Body of pancreas (tissue), 4 donors: Measurements from ENCODE around the gene NSL1.

ENCODE experiments used
- POLR2A ChIP-seq, 3 donors: fragments of 450-650 bp; IDR thresholded peaks; one replicate each; pipeline ENCODE4 v1.6.1; 2016; ENCODE audit warnings: antibody characterized with exemption in 3 of 3, mild to moderate bottlenecking in 2 of 3
- TF ChIP-seq, protein P1 (sequence below), 7 experiments: fragments of 450-650 bp in 4 of 7; fragments of 200-600 bp in 3 of 7; sonication (generic) in 3 of 7; IDR thresholded peaks; one replicate each; pipeline ENCODE4 v1.5.1; 2016 to 2019; ENCODE audit warnings: antibody characterized with exemption in 7 of 7

DNA sequence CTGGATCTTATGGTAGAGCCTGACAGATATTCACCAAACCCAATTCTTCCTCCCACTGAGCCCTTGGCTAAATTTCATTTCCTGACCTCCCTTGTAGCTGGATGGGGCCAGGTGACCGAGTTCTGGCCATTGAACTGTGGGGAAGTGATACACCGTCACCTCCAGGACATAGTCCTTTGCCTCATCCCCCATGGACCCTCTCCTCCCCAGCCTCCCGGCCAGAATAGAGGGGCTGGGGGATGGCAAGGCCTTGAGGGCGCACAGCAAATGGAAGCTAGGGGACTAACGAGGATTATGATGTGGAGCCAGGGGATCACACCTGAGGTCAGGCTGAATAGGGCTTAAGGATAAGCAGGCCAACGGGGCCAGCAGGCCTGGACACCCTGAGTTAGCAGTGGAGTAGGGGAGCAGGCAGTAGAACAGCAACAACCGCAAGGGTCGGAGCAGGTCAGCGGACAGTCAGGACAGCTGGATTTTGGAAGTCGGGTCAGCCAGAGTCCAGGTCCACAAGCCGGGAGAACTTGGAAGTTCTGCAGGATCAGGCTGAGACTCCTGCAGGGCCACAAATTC, 107.0 kb downstream of the NSL1 start:
- TF ChIP-seq, protein P1, sequence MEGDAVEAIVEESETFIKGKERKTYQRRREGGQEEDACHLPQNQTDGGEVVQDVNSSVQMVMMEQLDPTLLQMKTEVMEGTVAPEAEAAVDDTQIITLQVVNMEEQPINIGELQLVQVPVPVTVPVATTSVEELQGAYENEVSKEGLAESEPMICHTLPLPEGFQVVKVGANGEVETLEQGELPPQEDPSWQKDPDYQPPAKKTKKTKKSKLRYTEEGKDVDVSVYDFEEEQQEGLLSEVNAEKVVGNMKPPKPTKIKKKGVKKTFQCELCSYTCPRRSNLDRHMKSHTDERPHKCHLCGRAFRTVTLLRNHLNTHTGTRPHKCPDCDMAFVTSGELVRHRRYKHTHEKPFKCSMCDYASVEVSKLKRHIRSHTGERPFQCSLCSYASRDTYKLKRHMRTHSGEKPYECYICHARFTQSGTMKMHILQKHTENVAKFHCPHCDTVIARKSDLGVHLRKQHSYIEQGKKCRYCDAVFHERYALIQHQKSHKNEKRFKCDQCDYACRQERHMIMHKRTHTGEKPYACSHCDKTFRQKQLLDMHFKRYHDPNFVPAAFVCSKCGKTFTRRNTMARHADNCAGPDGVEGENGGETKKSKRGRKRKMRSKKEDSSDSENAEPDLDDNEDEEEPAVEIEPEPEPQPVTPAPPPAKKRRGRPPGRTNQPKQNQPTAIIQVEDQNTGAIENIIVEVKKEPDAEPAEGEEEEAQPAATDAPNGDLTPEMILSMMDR (IDR thresholded peaks at IDR 0.05): no peak
- no peak for TF ChIP-seq POLR2A (IDR thresholded peaks at IDR 0.05)
